ENCODE measurements around the gene MAPKBP1.

DNA sequence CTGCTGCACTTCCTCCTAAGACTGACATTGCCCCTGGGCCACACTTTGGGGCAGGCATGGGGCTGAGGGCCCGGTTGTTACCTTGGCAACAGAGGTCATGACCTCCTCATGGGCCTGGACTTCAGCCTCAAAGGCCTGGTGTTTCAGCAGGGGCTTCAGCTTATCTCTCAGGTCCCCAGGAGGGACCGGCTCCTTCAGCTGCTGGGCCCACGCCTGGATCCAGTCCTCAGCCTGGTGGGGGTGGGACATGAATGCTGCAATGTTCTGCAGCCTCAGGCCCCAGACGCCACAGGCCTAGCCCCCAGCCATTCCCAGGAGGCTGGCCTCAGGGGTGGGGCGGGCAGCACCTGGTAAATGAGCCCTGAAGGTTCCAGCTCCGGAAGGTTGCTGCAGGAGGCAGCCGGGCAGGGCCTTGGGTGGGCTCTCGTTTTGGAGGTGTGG, 92.0 kb downstream of the MAPKBP1 start:
- TF ChIP-seq, protein P1, sequence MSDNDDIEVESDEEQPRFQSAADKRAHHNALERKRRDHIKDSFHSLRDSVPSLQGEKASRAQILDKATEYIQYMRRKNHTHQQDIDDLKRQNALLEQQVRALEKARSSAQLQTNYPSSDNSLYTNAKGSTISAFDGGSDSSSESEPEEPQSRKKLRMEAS (CRISPR knock-in tag; IDR thresholded peaks at IDR 0.05): no peak
- TF ChIP-seq ZNF416 (CRISPR knock-in tag; IDR thresholded peaks at IDR 0.05) (no peak), CREB1 (CRISPR knock-in tag; IDR thresholded peaks at IDR 0.05) (no peak), MYBL2 (CRISPR knock-in tag; IDR thresholded peaks at IDR 0.05) (no peak), FOXP1 (CRISPR knock-in tag; IDR thresholded peaks at IDR 0.05; ENCODE audit: borderline replicate concordance) (no peak), SP1 (CRISPR knock-in tag; conservative IDR thresholded peaks at IDR 0.05) (no peak), ZNF671 (CRISPR knock-in tag; IDR thresholded peaks at IDR 0.05) (no peak), SMAD4 (CRISPR knock-in tag; IDR thresholded peaks at IDR 0.05) (no peak), ZNF138 (CRISPR knock-in tag; conservative IDR thresholded peaks at IDR 0.05) (no peak), ESRRA (CRISPR knock-in tag; IDR thresholded peaks at IDR 0.05; ENCODE audit: borderline replicate concordance) (no peak)
- TF ChIP-seq, protein P2, sequence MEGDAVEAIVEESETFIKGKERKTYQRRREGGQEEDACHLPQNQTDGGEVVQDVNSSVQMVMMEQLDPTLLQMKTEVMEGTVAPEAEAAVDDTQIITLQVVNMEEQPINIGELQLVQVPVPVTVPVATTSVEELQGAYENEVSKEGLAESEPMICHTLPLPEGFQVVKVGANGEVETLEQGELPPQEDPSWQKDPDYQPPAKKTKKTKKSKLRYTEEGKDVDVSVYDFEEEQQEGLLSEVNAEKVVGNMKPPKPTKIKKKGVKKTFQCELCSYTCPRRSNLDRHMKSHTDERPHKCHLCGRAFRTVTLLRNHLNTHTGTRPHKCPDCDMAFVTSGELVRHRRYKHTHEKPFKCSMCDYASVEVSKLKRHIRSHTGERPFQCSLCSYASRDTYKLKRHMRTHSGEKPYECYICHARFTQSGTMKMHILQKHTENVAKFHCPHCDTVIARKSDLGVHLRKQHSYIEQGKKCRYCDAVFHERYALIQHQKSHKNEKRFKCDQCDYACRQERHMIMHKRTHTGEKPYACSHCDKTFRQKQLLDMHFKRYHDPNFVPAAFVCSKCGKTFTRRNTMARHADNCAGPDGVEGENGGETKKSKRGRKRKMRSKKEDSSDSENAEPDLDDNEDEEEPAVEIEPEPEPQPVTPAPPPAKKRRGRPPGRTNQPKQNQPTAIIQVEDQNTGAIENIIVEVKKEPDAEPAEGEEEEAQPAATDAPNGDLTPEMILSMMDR (IDR thresholded peaks at IDR 0.05): no peak
- TF ChIP-seq, protein P3, sequence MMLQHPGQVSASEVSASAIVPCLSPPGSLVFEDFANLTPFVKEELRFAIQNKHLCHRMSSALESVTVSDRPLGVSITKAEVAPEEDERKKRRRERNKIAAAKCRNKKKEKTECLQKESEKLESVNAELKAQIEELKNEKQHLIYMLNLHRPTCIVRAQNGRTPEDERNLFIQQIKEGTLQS (CRISPR knock-in tag; conservative IDR thresholded peaks at IDR 0.05): no peak
- TF ChIP-seq, protein P4, sequence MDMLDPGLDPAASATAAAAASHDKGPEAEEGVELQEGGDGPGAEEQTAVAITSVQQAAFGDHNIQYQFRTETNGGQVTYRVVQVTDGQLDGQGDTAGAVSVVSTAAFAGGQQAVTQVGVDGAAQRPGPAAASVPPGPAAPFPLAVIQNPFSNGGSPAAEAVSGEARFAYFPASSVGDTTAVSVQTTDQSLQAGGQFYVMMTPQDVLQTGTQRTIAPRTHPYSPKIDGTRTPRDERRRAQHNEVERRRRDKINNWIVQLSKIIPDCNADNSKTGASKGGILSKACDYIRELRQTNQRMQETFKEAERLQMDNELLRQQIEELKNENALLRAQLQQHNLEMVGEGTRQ (CRISPR knock-in tag; IDR thresholded peaks at IDR 0.05): no peak
- TF ChIP-seq, protein P5, sequence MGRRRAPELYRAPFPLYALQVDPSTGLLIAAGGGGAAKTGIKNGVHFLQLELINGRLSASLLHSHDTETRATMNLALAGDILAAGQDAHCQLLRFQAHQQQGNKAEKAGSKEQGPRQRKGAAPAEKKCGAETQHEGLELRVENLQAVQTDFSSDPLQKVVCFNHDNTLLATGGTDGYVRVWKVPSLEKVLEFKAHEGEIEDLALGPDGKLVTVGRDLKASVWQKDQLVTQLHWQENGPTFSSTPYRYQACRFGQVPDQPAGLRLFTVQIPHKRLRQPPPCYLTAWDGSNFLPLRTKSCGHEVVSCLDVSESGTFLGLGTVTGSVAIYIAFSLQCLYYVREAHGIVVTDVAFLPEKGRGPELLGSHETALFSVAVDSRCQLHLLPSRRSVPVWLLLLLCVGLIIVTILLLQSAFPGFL (CRISPR knock-in tag; IDR thresholded peaks at IDR 0.05; ENCODE audit: borderline replicate concordance): no peak

Measured in WTC11 (cell line).